GM21619 (cell line): ENCODE data around the gene PLIN3.
A peak's percentile ranks its signal among the peaks of the same experiment; 100 is the strongest.
"Not testable (repeated sequence)": the region's sequence is repeated elsewhere in the genome, so short reads cannot be mapped to it uniquely, and the experiment has no call there.

Experiments used
- ATAC-seq: cut with Tn5 transposase; IDR thresholded peaks from one replicate; pipeline ENCODE4 v1.9.1; 2021; ENCODE audit not compliant: unreplicated experiment

The PLIN3 gene

DNA sequence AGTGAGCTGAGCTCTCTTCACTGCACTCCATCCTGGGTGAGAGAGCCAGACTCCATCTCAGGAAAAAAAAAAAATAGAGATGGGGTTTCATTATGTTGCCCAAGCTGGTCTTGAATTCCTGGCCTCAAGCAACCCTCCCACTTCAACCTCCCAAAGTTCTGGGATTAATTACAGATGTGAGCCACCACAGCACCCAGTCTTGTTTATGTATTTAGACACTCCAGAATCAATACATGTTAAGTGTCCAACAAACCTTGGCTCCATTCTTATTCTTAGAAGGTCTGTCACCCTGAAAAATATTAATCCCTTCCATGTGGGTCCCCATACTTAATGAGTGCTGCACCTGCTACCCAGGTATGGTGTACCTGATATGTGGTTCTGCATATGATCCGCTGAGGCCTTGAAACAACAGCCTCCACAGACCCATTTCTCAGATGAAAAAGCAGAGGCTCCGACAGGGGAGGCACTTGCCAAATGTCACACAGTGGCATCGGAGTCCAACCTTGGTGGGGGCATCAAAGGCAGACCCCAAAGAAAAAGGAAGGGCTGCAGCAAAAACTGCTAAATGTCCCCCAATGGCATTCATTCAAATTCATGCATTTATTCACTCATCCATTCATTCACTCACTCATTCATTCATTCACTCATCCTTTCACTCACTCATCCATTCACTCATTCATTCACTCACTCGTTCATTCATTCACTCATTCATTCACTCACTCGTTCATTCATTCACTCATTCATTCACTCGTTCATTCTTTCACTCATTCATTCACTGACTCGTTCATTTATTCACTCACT, 52.6 kb downstream of the PLIN3 start:
- no peak for ATAC-seq

DNA sequence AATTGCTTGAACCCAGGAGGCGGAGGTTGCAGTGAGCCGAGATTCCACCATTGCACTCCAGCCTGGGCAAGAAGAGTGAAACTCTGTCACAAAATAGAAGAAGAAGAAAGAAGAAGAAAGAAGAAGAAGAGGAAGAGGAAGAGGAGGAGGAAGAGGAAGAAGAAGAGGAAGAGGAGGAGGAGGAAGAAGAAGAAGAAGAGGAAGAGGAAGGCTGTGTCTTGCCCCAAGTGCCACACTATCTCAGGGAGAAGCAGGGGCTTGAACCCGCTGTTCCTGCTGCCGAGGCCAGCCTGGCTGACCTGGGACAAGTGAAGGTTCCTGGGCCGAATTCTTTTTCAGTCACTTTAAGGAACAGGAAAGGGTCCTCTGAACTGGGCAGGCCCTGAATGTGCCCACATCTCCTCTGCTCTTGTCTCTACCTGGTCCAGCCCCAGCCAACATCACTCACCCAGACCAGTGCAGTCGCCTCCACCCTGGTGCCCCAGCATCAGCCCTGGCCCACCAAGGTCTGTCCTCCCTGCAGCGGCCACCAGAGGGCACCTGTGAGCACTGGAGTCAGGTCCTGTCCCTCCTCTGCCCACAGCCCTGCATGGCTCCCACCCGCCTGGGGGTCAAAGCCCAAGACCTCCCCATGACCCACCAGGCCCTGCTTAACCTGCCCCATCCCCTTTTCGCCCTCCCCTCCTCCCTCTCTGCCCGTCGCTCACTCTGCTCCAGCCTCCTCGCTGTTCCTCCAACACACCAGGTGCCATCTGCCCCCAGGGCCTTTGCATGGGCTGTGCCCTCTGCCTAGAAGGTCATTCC, 55.9 kb downstream of the PLIN3 start:
- no peak for ATAC-seq

DNA sequence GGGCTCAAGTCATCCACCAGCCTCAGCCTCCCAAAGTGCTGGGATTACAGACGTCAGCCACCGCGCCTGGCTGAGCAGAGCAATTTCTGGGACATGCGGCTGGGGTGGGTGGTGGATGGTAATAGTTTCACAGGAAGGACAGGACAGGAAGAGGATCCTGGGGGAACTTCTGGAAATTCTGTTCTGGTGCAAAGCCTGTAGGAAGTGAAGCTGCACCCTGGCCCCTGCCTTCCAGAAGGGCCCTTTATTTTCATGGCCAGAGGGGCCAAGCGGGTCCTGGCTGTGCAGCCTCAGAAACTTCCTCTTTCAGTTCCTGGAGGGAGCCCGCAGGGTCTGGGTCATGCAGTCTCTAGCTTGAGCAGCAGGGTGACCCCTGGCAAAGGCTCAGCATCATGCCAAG, 60.3 kb downstream of the PLIN3 start:
- no peak for ATAC-seq

DNA sequence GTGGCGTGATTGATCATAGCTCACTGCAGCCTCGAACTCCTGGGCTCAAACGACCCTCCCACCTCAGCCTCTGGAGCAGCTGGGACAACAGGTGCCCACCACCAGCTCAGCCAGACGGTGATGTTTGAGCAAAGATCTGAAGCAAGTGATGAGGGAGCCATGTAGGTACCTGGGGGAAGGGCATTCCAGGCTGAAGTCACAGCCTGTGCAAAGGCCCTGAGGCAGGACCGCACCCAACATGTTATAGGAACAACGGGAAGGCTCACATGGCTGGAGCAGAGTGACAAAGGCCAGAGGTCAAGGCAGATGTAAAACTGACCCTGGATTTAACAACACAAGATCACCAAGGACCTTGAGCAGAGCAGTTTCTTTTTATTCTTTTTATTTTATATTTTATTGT, 61.1 kb downstream of the PLIN3 start:
- ATAC-seq: no peak

DNA sequence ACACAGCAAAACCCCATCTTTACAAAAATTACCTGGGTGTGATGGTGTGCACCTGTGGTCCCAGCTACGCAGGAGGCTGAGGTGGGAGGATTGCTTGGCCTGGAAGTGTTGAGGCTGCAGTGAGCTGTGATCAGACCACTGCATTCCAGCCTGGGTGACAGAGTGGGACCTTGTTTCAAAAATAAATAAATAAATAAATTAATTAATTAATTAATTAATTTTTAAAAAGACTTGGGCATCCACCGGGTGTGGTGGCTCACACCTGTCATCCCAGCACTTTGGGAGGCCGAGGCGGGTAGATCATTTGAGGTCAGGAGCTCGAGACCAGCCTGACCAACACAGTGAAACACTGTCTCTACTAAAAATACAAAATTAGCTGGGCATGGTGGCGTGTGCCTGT, 62.3 kb downstream of the PLIN3 start:
- not testable (repeated sequence) for ATAC-seq

DNA sequence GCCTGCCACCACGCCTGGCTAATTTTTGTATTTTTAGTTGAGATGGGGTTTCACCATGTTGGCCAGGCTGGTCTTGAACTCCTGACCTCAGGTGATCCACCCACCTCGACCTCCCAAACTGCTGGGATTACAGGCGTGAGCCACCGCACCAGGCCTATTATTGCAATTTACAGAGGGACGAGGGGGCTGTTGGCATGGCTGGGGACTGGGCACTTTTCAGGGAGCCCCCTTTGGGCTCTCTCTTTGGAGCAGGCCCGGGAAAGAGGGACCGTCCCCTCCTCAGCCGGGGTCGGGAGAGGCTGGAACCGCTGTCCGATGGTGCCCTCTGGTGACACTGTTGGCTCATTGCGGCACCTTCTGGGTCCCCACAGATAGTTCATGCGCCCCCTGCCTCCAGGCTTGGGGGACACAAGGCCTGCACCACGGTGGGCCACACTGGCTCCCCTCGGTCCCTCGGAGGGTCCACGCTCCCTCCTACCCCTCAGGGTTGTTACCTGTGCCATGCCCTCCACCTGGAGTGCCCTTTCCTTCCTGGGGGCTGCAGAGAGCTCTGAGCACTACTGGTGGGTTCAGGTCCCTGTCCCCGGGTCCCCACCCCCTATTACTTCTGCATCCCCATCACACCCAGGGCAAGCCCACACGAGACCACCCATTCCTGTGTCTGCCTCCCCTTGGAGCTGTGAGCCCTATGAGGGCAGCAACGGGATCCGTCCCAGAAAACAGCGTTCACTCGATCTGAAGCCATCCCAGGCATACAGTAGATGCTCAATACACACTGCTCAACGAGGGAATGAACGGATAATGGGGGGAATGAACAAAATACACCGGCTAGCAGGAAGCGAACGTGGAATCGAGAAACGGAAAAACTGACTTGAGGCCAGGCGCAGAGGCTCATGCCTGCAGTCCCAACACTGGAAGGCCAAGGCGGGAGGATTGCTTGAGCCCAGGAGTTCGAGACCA, 63.5 kb downstream of the PLIN3 start:
- ATAC-seq: no peak

DNA sequence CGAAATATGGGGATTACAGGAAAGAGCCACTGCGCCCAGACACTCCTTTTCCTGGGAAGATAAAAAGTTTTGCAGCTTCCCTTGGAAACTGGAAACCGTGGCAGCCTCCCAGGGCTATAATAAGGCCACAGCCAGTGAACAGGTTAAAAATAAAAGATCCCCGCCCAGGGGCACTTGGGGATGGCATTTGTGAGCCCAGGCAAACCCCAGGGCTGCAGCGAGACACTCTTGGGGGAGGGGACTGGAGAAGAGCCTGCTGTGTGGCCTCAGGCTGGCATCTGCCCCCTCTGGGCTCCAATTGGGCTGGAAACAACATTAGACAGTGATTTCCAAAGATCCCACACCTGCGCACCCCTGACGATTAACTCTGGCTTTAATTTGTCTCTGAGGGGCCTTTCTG, 64.8 kb downstream of the PLIN3 start:
- no peak for ATAC-seq

DNA sequence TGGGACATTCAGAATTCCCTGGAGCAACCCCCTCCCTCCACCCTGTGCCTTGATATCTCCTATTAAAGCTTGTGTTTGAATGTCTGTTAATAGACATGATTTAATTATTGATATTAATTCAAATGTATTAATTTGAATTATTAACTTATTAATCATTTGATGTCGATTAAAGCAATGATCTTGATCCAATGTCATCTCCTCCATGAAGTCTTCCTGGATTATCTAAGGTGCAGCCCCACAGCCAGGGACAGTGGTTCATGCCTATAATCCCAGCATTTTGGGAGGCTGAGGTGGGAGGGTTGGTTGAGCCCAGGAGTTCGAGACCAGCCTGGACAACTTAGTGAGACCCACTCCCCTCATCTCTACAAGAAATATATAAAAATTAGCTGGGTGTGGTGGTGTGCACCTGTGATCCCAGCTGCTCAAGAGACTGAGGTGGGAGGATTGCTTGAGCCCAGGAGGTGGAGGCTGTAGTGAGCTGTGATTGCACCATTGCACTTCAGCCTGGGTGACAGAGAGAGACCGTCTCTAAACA, 66.3 kb downstream of the PLIN3 start:
- ATAC-seq: no peak

DNA sequence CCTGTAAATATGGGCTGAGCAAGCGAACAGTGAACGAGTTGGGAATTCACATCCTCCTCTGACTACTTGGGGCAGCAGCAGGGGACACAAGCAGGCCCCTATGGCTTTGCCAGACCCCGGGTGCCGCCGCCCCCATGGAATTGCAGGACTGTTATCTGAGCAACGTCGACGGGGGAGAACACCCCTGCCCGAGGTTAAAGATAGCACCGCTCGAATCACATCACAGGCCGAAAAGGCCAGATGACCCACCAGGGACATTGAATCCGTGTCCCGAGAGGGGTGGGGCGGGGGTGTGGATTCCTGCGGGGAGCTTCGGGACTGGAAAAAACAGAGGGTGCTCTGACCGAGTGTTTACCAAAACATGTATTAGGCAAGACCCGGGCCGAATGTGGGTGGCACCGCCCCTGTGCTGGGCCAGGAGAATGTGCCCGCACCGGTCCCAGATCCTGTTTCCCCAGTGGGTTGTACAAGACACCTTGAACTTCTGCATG, 66.8 kb downstream of the PLIN3 start:
- ATAC-seq: no peak

DNA sequence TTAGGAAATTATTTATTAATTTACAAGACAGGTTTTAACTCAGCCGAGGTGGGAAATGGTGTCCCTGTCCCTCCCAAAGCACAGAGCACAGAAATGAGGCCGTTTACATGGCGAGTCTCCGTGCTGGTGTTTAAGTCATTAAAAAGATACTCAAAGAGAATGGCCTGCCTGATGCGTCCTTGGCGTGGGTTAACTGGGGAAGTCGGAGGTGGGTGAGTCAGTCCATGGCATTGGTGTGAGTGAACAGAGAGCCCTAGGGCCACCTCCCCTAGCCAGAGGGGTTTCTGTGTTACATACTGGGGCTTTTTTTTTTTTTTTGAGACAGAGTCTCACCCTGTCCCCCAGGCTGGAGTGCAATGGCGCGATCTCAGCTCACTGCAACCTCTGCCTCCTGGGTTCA, 72.1 kb downstream of the PLIN3 start:
- ATAC-seq: no peak

DNA sequence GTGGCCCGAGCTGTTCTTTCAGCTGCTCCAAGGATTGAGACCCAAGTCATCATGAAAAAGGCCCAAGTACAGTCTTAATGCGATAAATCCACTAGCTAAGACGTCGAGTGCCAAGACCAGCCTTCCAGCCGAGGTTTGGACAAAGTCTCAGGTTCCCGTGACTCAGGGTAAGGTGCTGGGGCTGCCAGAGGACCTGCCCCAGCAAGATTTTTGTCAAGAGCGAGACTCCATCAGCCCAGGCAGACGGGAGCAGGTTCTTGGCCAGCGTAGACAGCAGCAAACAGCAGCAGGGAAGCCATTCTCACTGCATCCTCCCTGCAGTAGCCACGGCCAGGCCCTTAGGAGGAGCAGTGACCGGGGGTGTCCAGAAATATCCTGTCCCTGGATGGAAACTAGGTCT, 72.5 kb downstream of the PLIN3 start:
- no peak for ATAC-seq

DNA sequence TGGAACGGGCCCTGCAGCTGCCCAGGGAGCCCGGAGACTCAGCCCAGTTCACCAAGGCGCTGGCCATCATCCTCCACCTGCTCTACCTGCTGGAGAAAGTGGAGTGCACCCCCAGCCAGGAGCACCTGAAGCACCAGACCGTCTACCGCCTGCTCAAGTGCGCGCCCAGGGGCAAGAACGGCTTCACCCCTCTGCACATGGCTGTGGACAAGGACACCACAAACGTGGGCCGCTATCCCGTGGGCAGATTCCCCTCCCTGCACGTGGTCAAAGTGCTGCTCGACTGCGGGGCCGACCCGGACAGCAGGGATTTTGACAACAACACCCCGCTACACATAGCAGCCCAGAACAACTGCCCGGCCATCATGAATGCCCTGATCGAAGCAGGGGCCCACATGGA, 74.2 kb downstream of the PLIN3 start:
- not testable (repeated sequence) for ATAC-seq

DNA sequence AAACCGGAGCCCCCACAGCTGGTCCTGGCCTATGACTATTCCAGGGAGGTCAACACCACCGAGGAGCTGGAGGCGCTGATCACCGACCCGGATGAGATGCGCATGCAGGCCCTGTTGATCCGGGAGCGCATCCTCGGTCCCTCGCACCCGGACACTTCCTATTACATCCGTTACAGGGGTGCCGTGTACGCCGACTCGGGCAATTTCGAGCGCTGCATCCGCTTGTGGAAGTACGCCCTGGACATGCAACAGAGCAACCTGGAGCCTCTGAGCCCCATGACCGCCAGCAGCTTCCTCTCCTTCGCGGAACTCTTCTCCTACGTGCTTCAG, 74.6 kb downstream of the PLIN3 start:
- ATAC-seq: not testable (repeated sequence)

DNA sequence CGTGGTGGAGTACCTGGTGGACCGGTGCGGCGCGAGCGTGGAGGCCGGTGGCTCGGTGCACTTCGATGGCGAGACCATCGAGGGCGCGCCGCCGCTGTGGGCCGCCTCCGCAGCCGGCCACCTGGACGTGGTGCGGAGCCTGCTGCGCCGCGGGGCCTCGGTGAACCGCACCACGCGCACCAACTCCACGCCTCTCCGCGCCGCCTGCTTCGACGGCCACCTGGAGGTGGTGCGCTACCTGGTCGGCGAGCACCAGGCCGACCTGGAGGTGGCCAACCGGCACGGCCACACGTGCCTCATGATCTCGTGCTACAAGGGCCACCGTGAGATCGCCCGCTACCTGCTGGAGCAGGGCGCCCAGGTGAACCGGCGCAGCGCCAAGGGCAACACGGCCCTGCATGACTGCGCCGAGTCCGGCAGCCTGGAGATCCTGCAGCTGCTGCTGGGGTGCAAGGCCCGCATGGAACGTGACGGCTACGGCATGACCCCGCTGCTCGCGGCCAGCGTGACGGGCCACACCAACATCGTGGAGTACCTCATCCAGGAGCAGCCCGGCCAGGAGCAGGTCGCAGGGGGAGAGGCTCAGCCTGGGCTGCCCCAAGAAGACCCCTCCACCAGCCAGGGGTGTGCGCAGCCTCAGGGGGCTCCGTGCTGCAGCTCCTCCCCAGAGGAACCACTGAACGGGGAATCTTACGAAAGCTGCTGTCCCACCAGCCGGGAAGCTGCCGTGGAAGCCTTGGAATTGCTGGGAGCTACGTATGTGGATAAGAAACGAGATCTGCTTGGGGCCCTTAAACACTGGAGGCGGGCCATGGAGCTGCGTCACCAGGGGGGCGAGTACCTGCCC, 75.2 kb downstream of the PLIN3 start:
- ATAC-seq: not testable (repeated sequence)

DNA sequence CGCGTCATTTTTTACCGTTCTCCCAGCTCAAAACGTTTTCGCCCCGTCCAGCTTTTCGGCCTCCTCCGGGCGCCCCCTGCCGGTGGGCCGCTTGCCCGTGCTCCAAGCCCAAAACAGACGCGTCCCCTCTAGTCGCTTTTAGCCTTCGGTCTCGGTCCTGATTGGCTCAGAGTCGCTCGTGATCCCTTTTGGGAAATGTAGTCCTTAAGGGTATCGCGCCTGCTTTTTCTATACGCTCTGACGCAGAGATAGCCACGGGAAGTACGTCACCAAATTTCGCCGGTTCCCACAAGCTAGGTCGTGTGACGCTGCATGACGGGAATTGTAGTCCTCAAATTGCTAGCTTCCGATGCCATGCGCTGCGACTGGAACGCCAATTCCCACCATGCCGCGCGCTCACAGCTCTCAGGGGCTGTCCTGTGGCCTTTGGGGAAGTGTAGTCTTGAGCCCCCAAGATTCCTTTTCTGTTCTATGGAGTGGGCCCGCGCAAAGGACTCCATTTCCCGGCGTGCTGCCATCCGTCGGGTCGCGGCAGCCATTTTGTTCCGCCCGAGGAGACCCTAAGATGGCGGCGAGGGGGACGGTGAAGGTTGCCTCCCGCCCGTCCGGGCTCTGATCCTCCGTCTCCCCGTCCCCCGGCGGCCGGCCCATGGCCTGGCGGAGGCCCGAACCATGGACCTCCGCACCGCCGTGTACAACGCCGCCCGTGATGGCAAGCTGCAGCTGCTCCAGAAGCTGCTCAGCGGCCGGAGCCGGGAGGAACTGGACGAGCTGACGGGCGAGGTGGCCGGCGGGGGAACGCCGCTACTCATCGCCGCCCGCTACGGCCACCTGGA, 76.1 kb downstream of the PLIN3 start, which contains the start of gene FEM1A:
Gene FEM1A (plus strand): TSS at position 552 of the 836 bp plus-strand sequence. CDS start 121 bp downstream, at position 673.
- peak; percentile 90 for ATAC-seq
